ENCODE data around the gene ADAMTS1.

The ADAMTS1 gene

GRCh38 chr21:26811482-26811881 lies 33.7 kb downstream of the ADAMTS1 start:
- no peaks in the 10 kb centered on the region for H3K27me3 ChIP-seq (ENCODE audit: control insufficient read depth in 1 of 2, insufficient read depth in 2 of 2, low read length in 2 of 2)
- no peaks in the 10 kb centered on the region for H3K36me3 ChIP-seq (ENCODE audit: insufficient read depth, low read length)
- no peaks in the 10 kb centered on the region for H3K4me1 ChIP-seq (ENCODE audit: insufficient read depth, low read length)
- H3K9me3 ChIP-seq (ENCODE audit: low read length), result no peaks in the 10 kb centered on the region
- H3K4me3 ChIP-seq (ENCODE audit: low read depth in 1 of 2, low read length in 2 of 2), result no peak overlapping the region
- no peak overlapping the region for H3K9ac ChIP-seq (ENCODE audit: low read length)
- H3K27ac ChIP-seq (ENCODE audit: low read depth, low read length), result no peak overlapping the region

DNA sequence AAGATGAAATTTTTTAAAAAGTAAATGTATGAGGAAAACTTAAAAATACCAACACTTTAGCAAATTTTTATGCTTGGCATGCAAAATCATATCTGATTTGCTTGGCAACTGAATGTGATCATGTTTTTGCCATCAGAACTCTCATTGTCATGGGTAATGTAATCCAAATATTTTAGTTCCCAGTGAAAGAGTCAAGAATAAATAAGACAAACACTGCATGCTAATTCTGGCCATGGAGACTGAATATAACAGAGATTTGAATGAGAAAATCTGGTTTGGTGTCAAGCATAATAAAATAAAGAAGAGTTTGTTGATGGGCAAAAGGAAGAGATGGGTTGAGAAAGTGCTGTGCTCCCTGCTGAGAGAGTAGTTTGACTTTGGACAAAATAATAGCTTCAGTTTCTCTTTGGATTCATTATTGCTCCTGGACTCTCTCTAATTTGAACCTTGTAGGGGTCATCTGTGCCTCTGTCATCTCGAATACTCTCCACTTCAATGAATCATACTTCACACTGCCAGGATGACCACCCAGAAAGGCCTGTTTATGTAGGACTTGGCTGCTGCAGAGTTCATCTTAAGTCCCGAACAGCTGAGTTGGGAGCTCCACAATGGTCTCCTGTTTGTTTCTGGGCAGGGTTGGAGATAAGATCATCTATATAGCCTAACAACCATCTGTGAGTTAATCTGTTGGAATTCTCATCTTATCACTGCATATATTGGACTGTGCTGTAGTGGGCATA lies 34.4 kb downstream of the ADAMTS1 start:
- H3K27me3 ChIP-seq (ENCODE audit: control insufficient read depth in 1 of 2, insufficient read depth in 2 of 2, low read length in 2 of 2), result no peaks in the 10 kb centered on the region
- H3K27ac ChIP-seq (ENCODE audit: low read depth, low read length), result no peak overlapping the region
- no peak overlapping the region for H3K4me3 ChIP-seq (ENCODE audit: low read depth in 1 of 2, low read length in 2 of 2)
- H3K9ac ChIP-seq (ENCODE audit: low read length), result no peak overlapping the region
- no peaks in the 10 kb centered on the region for H3K4me1 ChIP-seq (ENCODE audit: insufficient read depth, low read length)
- H3K36me3 ChIP-seq (ENCODE audit: insufficient read depth, low read length), result no peaks in the 10 kb centered on the region
- H3K9me3 ChIP-seq (ENCODE audit: low read length), result no peaks in the 10 kb centered on the region

DNA sequence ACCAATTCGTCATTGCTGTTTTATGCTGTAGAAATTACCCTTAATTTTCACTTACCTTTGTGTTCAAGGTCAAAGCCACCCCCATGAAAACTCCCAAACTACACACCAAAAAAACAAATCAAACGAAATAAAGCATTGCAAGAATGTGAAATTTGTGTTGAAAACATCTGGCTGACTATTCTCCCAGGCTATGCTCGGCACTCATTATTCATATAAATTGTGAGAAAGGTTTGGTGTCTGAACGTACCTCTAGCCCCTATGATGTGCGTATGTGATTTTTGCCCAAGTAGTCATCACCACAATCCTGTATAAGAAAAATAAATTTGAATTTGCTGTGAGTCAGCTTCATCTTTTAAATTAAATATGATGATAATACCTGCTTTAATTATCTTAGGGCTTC lies 34.9 kb downstream of the ADAMTS1 start:
- Histone ChIP-seq H3K4me1 (ENCODE audit: insufficient read depth, low read length) (no peaks in the 10 kb centered on the region), H3K9ac (ENCODE audit: low read length) (no peak overlapping the region), H3K9me3 (ENCODE audit: low read length) (no peaks in the 10 kb centered on the region), H3K4me3 (ENCODE audit: low read depth in 1 of 2, low read length in 2 of 2) (no peak overlapping the region), H3K27me3 (ENCODE audit: control insufficient read depth in 1 of 2, insufficient read depth in 2 of 2, low read length in 2 of 2) (no peaks in the 10 kb centered on the region), H3K27ac (ENCODE audit: low read depth, low read length) (no peak overlapping the region), H3K36me3 (ENCODE audit: insufficient read depth, low read length) (no peaks in the 10 kb centered on the region)

DNA sequence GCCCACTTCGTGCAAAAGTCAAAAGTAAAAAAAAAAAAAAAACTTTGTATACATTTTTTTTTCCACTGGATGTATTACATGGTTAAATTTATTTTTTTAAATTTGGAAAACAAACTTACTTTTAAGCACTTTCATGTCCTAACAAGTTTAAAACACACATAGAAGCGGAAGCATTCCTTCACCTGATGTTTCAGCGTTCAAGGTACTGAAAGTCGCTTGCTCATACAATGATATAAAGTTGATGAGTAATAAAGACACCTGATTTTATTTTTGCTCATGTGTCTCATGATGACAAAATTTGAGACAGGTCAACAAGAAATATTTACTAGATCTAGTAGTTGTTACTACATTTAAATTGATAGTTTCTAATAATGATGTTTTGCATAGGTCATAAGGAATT lies 35.5 kb downstream of the ADAMTS1 start:
- no peaks in the 10 kb centered on the region for H3K36me3 ChIP-seq (ENCODE audit: insufficient read depth, low read length)
- no peak overlapping the region for H3K4me3 ChIP-seq (ENCODE audit: low read depth in 1 of 2, low read length in 2 of 2)
- no peak overlapping the region for H3K9ac ChIP-seq (ENCODE audit: low read length)
- H3K9me3 ChIP-seq (ENCODE audit: low read length), result no peaks in the 10 kb centered on the region
- no peak overlapping the region for H3K27ac ChIP-seq (ENCODE audit: low read depth, low read length)
- H3K27me3 ChIP-seq (ENCODE audit: control insufficient read depth in 1 of 2, insufficient read depth in 2 of 2, low read length in 2 of 2), result no peaks in the 10 kb centered on the region
- H3K4me1 ChIP-seq (ENCODE audit: insufficient read depth, low read length), result no peaks in the 10 kb centered on the region

DNA sequence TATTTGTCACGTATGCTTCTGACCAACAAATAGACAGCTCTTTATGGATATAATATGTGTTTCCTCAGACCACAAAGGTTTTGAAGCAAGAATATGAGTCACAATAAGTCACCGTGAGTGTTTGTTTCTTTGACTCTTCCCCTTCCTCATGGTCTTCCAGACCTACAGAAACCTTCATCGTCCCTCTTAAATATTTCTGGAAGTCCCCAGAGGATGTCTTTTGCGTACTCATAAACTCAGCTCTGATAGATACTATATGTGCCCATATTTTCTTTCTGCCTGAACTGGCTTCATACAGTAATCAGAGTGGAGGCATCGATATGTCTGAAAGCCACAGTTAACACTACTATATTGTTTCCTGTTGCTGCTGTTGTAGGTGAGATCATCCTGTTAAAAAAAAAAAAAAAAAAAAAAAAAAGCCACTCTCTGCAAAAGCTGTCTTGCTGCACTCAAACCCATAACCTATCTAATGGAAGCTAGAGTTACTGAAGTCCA lies 38.4 kb downstream of the ADAMTS1 start:
- H3K9ac ChIP-seq (ENCODE audit: low read length), result no peak overlapping the region
- H3K9me3 ChIP-seq (ENCODE audit: low read length), result no peaks in the 10 kb centered on the region
- no peak overlapping the region for H3K27ac ChIP-seq (ENCODE audit: low read depth, low read length)
- H3K4me3 ChIP-seq (ENCODE audit: low read depth in 1 of 2, low read length in 2 of 2), result no peak overlapping the region
- no peaks in the 10 kb centered on the region for H3K36me3 ChIP-seq (ENCODE audit: insufficient read depth, low read length)
- H3K27me3 ChIP-seq (ENCODE audit: control insufficient read depth in 1 of 2, insufficient read depth in 2 of 2, low read length in 2 of 2), result no peaks in the 10 kb centered on the region
- no peaks in the 10 kb centered on the region for H3K4me1 ChIP-seq (ENCODE audit: insufficient read depth, low read length)

DNA sequence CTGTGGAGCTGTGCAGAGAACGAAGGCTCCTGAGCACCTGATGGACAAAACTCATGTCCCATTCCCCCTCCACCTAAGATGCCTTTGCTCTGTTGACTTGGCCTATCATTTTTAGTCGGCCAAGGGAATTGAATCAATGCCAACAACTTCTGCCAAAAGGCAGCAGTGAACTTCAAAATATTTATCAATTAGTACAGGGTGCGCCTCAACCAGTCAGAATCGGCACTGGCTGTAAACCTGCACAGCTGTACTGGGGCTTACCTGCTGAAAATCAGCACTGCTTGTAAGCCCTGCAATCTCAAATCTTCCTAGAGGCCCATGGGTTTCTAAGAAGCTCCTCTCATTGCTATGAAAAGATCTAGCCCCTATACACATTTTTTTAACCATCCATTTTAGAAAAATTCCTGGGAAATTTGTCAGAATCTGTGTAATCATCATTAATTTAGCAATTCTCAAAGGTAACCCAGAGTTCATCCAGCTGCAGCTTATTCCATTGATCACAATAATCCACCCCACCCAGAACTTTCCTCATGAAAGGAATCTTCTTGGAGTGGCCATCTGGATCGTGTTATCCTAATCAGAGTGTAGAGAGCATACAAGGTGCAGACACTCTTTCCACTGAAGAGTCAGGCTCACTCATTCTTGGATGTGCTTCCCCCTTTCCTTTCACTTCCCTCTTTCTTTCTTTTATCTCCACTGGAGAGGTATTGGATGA lies 40.2 kb downstream of the ADAMTS1 start:
- no peak overlapping the region for H3K27ac ChIP-seq (ENCODE audit: low read depth, low read length)

GRCh38 chr21:26801498-26801897 lies 43.7 kb downstream of the ADAMTS1 start:
- peaks cover 12% of the 10 kb centered on the region for H3K4me1 ChIP-seq (ENCODE audit: insufficient read depth, low read length)
- H3K27me3 ChIP-seq (ENCODE audit: control insufficient read depth in 1 of 2, insufficient read depth in 2 of 2, low read length in 2 of 2), result no peaks in the 10 kb centered on the region
- no peaks in the 10 kb centered on the region for H3K9me3 ChIP-seq (ENCODE audit: low read length)
- H3K36me3 ChIP-seq (ENCODE audit: insufficient read depth, low read length), result no peaks in the 10 kb centered on the region
- H3K9ac ChIP-seq (ENCODE audit: low read length), result no peak overlapping the region
- no peak overlapping the region for H3K4me3 ChIP-seq (ENCODE audit: low read depth in 1 of 2, low read length in 2 of 2)
- H3K27ac ChIP-seq (ENCODE audit: low read depth, low read length), result no peak overlapping the region

More for the DNA sequence above, 40.2 kb downstream of the ADAMTS1 start:
- Histone ChIP-seq H3K9ac (ENCODE audit: low read length) (no peak overlapping the region), H3K4me3 (ENCODE audit: low read depth in 1 of 2, low read length in 2 of 2) (no peak overlapping the region), H3K4me1 (ENCODE audit: insufficient read depth, low read length) (peaks cover 8% of the 10 kb centered on the region), H3K9me3 (ENCODE audit: low read length) (no peaks in the 10 kb centered on the region), H3K36me3 (ENCODE audit: insufficient read depth, low read length) (no peaks in the 10 kb centered on the region), H3K27me3 (ENCODE audit: control insufficient read depth in 1 of 2, insufficient read depth in 2 of 2, low read length in 2 of 2) (no peaks in the 10 kb centered on the region)

DNA sequence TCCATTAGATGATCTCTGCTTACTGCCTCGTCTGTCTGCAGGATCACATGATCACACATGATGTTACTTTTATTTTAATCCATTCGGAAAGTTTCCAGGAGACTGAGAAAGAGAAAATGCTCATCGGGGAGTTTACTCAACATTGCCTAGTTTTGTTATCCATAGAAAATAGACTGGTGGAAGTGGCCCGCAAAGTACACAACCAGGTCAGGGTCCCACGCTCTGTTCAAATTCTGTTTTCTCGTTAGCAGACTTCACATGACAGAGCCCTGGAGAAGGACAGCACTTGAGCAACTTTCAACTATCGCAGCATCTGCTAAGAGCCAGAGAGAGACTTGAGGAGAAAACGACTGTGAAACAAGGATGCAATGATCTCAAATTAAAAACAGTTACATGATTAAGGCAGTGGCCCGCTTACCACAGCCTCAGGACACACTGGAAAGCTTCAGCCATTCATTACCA lies 44.2 kb downstream of the ADAMTS1 start:
- Histone ChIP-seq H3K4me1 (ENCODE audit: insufficient read depth, low read length) (peaks cover 15% of the 10 kb centered on the region), H3K27ac (ENCODE audit: low read depth, low read length) (peak overlapping the region; percentile 22), H3K27me3 (ENCODE audit: control insufficient read depth in 1 of 2, insufficient read depth in 2 of 2, low read length in 2 of 2) (no peaks in the 10 kb centered on the region), H3K9me3 (ENCODE audit: low read length) (no peaks in the 10 kb centered on the region), H3K4me3 (ENCODE audit: low read depth in 1 of 2, low read length in 2 of 2) (no peak overlapping the region), H3K9ac (ENCODE audit: low read length) (no peak overlapping the region), H3K36me3 (ENCODE audit: insufficient read depth, low read length) (no peaks in the 10 kb centered on the region)

DNA sequence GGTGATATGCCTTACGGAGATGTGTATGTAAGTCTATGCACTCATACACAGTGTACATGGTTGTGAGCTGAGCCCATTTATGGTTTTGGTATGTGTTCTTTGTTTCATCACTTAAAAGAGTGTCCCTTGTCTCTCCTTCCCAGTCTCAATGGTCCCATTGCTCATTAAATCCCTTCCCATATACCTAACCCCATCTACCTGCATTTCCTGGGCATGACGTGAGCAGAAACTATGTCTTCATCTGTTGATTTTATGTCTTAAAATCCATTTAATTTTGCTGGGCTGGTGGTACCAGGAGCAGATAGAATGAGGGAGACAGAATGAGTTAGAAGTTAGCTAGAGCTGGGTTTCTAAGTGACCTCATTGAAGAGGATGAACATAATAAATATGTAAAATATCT lies 44.8 kb downstream of the ADAMTS1 start:
- Histone ChIP-seq H3K9ac (ENCODE audit: low read length) (no peak overlapping the region), H3K27ac (ENCODE audit: low read depth, low read length) (peak overlapping the region; percentile 22), H3K36me3 (ENCODE audit: insufficient read depth, low read length) (no peaks in the 10 kb centered on the region), H3K9me3 (ENCODE audit: low read length) (no peaks in the 10 kb centered on the region), H3K27me3 (ENCODE audit: control insufficient read depth in 1 of 2, insufficient read depth in 2 of 2, low read length in 2 of 2) (no peaks in the 10 kb centered on the region), H3K4me3 (ENCODE audit: low read depth in 1 of 2, low read length in 2 of 2) (no peak overlapping the region), H3K4me1 (ENCODE audit: insufficient read depth, low read length) (peaks cover 20% of the 10 kb centered on the region)

DNA sequence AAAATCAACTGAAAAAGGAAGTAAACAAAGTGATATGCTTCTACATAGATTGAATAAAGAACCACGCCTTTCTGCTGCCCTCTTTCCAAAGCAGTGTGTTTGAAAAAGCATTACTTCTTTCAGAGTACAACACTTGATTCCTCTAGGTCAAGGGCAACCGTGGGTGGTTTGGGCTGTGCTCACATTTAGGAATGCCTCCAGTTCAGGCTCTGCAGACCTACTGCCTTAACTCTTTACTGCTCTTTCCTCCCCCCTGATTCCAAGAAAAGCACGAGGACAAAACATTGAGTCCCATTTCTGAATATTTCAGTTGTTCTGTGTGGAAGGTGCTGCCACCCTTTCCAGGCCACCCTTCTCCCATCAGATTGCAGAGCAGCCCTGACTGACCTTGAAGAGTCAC lies 45.2 kb downstream of the ADAMTS1 start:
- no peak overlapping the region for H3K4me3 ChIP-seq (ENCODE audit: low read depth in 1 of 2, low read length in 2 of 2)
- peaks cover 23% of the 10 kb centered on the region for H3K4me1 ChIP-seq (ENCODE audit: insufficient read depth, low read length)
- H3K27me3 ChIP-seq (ENCODE audit: control insufficient read depth in 1 of 2, insufficient read depth in 2 of 2, low read length in 2 of 2), result no peaks in the 10 kb centered on the region
- H3K27ac ChIP-seq (ENCODE audit: low read depth, low read length), result no peak overlapping the region
- H3K9me3 ChIP-seq (ENCODE audit: low read length), result no peaks in the 10 kb centered on the region
- H3K36me3 ChIP-seq (ENCODE audit: insufficient read depth, low read length), result no peaks in the 10 kb centered on the region
- no peak overlapping the region for H3K9ac ChIP-seq (ENCODE audit: low read length)

GRCh38 chr21:26798856-26799751 lies 46.1 kb downstream of the ADAMTS1 start:
- Histone ChIP-seq H3K4me1 (ENCODE audit: insufficient read depth, low read length) (peaks cover 23% of the 10 kb centered on the region), H3K36me3 (ENCODE audit: insufficient read depth, low read length) (no peaks in the 10 kb centered on the region), H3K4me3 (ENCODE audit: low read depth in 1 of 2, low read length in 2 of 2) (no peak overlapping the region), H3K27me3 (ENCODE audit: control insufficient read depth in 1 of 2, insufficient read depth in 2 of 2, low read length in 2 of 2) (no peaks in the 10 kb centered on the region), H3K27ac (ENCODE audit: low read depth, low read length) (no peak overlapping the region), H3K9me3 (ENCODE audit: low read length) (no peaks in the 10 kb centered on the region), H3K9ac (ENCODE audit: low read length) (no peak overlapping the region)
